GM12874 (cell line): ENCODE data around the gene TTC3.

Source experiments
- TF ChIP-seq, protein P1 (sequence below): IDR thresholded peaks from 2 replicates; pipeline ENCODE4 v1.5.1; 2011; ENCODE audit warnings: low read depth, mild to moderate bottlenecking, control low read depth, low read length, moderate library complexity; ENCODE audit not compliant: insufficient read depth

The TTC3 gene

GRCh38 chr21:37136744-37137143, 63.7 kb downstream of the TTC3 start:
- TF ChIP-seq, protein P1, sequence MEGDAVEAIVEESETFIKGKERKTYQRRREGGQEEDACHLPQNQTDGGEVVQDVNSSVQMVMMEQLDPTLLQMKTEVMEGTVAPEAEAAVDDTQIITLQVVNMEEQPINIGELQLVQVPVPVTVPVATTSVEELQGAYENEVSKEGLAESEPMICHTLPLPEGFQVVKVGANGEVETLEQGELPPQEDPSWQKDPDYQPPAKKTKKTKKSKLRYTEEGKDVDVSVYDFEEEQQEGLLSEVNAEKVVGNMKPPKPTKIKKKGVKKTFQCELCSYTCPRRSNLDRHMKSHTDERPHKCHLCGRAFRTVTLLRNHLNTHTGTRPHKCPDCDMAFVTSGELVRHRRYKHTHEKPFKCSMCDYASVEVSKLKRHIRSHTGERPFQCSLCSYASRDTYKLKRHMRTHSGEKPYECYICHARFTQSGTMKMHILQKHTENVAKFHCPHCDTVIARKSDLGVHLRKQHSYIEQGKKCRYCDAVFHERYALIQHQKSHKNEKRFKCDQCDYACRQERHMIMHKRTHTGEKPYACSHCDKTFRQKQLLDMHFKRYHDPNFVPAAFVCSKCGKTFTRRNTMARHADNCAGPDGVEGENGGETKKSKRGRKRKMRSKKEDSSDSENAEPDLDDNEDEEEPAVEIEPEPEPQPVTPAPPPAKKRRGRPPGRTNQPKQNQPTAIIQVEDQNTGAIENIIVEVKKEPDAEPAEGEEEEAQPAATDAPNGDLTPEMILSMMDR, result no peak

GRCh38 chr21:37139154-37139553, 66.1 kb downstream of the TTC3 start:
- TF ChIP-seq, protein P1, result no peak

- TF ChIP-seq, protein P1, result no peak
Measured at GRCh38 chr21:37139902-37140301, 66.8 kb downstream of the TTC3 start.

DNA sequence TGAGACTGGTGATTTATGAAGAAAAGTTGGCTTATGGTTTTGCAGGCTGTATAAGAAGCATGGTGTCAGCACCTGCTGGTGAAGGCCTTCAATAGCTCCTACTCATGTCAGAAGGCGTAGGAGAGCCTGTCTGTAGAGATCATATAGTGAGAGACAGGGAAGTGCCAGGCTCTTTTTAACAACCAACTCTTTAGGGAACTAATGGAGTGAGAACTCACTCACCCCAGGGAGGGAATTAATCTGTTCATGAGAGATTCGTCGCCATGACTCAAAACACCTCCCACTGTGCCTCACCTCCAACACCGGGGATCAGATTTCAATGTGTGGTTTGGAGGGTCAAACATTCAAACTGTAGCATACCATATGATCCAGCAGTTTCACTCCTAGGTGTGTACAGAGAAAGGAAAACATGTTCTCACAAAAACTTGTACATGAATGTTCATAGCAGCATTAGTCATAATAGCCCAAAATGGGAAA, 72.6 kb downstream of the TTC3 start:
- TF ChIP-seq, protein P1, result no peak

GRCh38 chr21:37146320-37147235, 73.5 kb downstream of the TTC3 start:
- TF ChIP-seq, protein P1, result no peak

DNA sequence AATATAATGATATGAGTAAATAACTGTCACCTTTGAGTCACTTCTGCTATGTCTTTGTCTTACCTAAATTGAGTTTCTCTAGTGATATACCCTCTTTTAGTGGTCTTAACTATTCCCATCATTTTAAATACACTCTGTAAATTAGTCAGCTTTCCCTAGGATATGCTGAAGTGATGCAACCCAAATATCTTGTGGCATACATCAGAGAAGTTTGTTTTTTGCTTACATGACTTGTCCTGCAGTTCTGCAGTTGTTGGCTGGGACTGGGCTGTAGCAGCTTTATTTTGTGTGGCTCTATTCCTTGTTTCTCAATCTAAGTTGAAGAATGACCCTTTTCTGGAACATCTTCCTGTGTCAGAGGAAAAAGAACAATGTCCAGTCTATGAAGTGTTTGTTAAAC, 76.4 kb downstream of the TTC3 start:
- TF ChIP-seq, protein P1, result no peak

DNA sequence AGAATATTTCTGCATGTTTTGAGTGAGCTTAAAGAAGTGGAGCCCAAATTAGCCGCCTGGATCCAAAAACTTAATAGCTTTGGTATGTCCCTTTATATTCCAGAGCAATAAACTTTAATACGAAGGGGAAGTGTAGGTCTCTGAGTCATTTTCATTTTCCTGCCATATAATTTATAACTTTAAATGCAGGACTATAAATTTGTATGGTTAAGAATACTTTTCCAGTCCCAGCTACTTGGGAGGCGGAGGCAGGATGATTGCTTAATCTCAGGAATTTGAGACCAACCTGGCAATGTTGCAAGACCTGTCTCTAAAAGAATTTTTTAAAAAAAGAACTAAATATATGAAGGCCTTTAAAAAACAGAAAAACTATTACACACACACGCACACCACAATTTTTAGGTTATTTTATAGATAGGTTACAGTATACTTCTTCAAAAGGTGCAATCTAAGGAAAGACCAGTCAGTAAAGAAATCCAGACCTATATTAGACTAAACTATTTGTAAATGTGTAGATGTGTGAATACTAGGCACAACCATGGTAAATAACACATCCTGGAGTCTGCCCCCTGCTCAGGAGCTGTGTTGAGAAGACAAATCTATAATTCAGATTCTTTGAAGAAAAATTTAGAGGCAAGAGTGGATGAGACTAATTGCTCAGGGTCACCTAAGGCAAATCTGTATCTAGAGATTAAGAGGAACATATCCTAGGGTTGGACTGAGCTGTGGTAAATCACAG, 80.3 kb downstream of the TTC3 start:
- TF ChIP-seq, protein P1, result no peak
